CD4-positive, alpha-beta T cell treated with Interleukin-6 at 100 ng/mL for 8 hours (primary cell): ENCODE results near the gene NUAK2.

Experiments
- DNase-seq: peaks from one replicate; pipeline ENCODE4 v3.0.0-alpha.2; 2020; ENCODE audit warnings: mixed read lengths, low spot score

The NUAK2 gene

GRCh38 chr1:205272536-205272935 is 49.0 kb downstream of the NUAK2 start:
- DNase-seq = no peak

GRCh38 chr1:205271745-205272144 is 49.8 kb downstream of the NUAK2 start:
- no peak for DNase-seq

GRCh38 chr1:205271277-205271676 is 50.3 kb downstream of the NUAK2 start:
- no peak for DNase-seq

GRCh38 chr1:205270764-205271163 is 50.8 kb downstream of the NUAK2 start:
- DNase-seq = no peak

GRCh38 chr1:205270271-205270670 is 51.3 kb downstream of the NUAK2 start:
- no peak for DNase-seq

GRCh38 chr1:205269711-205270110 is 51.8 kb downstream of the NUAK2 start:
- DNase-seq = no peak

- DNase-seq = no peak
Measured at GRCh38 chr1:205268846-205269680, 52.5 kb downstream of the NUAK2 start.

GRCh38 chr1:205267306-205267902 is 54.1 kb downstream of the NUAK2 start:
- DNase-seq = no peak

- DNase-seq = no peak
Measured at GRCh38 chr1:205266611-205267305, 54.8 kb downstream of the NUAK2 start.

- no peak for DNase-seq
Measured at GRCh38 chr1:205263580-205264190, 57.9 kb downstream of the NUAK2 start.

GRCh38 chr1:205262731-205263171 is 58.8 kb downstream of the NUAK2 start:
- DNase-seq = no peak

GRCh38 chr1:205261946-205262691 is 59.4 kb downstream of the NUAK2 start:
- no peak for DNase-seq

- DNase-seq = no peak
Measured at GRCh38 chr1:205260948-205261732, 60.4 kb downstream of the NUAK2 start.

- DNase-seq = no peak
Measured at GRCh38 chr1:205259998-205260397, 61.5 kb downstream of the NUAK2 start.

GRCh38 chr1:205259324-205259832 is 62.2 kb downstream of the NUAK2 start:
- no peak for DNase-seq

GRCh38 chr1:205258719-205259118 is 62.8 kb downstream of the NUAK2 start:
- DNase-seq = no peak

GRCh38 chr1:205258261-205258691 is 63.3 kb downstream of the NUAK2 start:
- no peak for DNase-seq

GRCh38 chr1:205257735-205258134 is 63.8 kb downstream of the NUAK2 start:
- no peak for DNase-seq

GRCh38 chr1:205256951-205257625 is 64.5 kb downstream of the NUAK2 start:
- no peak for DNase-seq
